NOMO-1 (cell line): Measurements from ENCODE around the gene CYBA.
A peak's percentile ranks its signal among the peaks of the same experiment; 100 is the strongest.

Source experiments
- DNase-seq, 2 experiments: peaks; one replicate each; lab custom pipeline; 2025; ENCODE audit not compliant: unreplicated experiment in 2 of 2; lab: John Stamatoyannopoulos, UW

The CYBA gene

GRCh38 chr16:88647178-88648070 lies 3.4 kb downstream of the CYBA start:
- DNase-seq, result no peak

GRCh38 chr16:88646345-88647034 lies 4.4 kb downstream of the CYBA start:
- DNase-seq, result no peak

GRCh38 chr16:88645941-88646340 lies 4.9 kb downstream of the CYBA start:
- DNase-seq, result no peak

- no peak for DNase-seq
Measured at GRCh38 chr16:88645455-88645854, 5.4 kb downstream of the CYBA start.

GRCh38 chr16:88643644-88643932 lies 7.3 kb downstream of the CYBA start:
- no peak for DNase-seq

GRCh38 chr16:88642881-88643643 lies 7.8 kb downstream of the CYBA start:
- no peak for DNase-seq

- peak in 1 of 2 experiments; percentile 13 for DNase-seq
Measured at GRCh38 chr16:88640498-88641247, 10.2 kb downstream of the CYBA start.

- DNase-seq, result no peak
Measured at GRCh38 chr16:88640039-88640495, 10.8 kb downstream of the CYBA start.

- DNase-seq, result no peak
Measured at GRCh38 chr16:88639231-88640038, 11.4 kb downstream of the CYBA start.

- no peak for DNase-seq
Measured at GRCh38 chr16:88638323-88639230, 12.3 kb downstream of the CYBA start, which contains the start of gene IL17C. Gene IL17C (plus strand): TSS chr16:88638572. CDS start chr16:88638642, 70 bp downstream.

- DNase-seq, result no peak
Measured at GRCh38 chr16:88636488-88637265, 14.2 kb downstream of the CYBA start.

GRCh38 chr16:88635671-88636319 lies 15.1 kb downstream of the CYBA start:
- DNase-seq, result no peak

GRCh38 chr16:88634994-88635670 lies 15.7 kb downstream of the CYBA start:
- no peak for DNase-seq

GRCh38 chr16:88634141-88634993 lies 16.5 kb downstream of the CYBA start:
- DNase-seq, result peak; percentile 26 to 43

- no peak for DNase-seq
Measured at GRCh38 chr16:88633684-88634140, 17.1 kb downstream of the CYBA start.

- no peak for DNase-seq
Measured at GRCh38 chr16:88632587-88632930, 18.3 kb downstream of the CYBA start.
